ENCODE results near the gene ECHDC1. TPM values are rescaled to one million over a fixed set of nuclear protein-coding genes. Genes with fewer than 3 reads are reported as not detected.

ECHDC1 gene
- total and polyA plus RNA-seq, 3 donors from 2014 or later, result 30.9 to 37.6 (median 34.9) TPM

GRCh38 chr6:127266892-127267645, 76.3 kb downstream of the ECHDC1 start:
- Histone ChIP-seq H3K27ac (peak overlapping the region; percentile 100), H3K9me3 (no peaks in the 10 kb centered on the region), H3K27me3 (no peaks in the 10 kb centered on the region), H3K4me3 (peak overlapping the region; percentile 92 to 99), H3K4me1 (peaks cover 4% of the 10 kb centered on the region), H3K36me3 (ENCODE audit: low read depth, missing control alignments) (no peaks in the 10 kb centered on the region)
- peak; percentile 63 for DNase-seq
- intact Hi-C loops (cut with DNase I; ENCODE audit: low total_unique reads), result loop anchor here (10.0 kb wide), 1 partner anchor 142 kb away; no protein-coding TSS in a partner anchor
- WGBS, 2 donors, result 1% methylated on average over 15 to 59 of the region's 64 CpGs
- TF ChIP-seq CTCF (IDR thresholded peaks at IDR 0.05), result no peak
- no peak for TF ChIP-seq POLR2A (IDR thresholded peaks at IDR 0.05)

GRCh38 chr6:127266178-127266891, 77.1 kb downstream of the ECHDC1 start, which contains the start of gene RNF146:
RNF146 (plus strand) TSS chr6:127266864; CDS start chr6:127280339, 13,475 bp downstream.
- Histone ChIP-seq H3K4me1 (peaks cover 4% of the 10 kb centered on the region), H3K9me3 (no peaks in the 10 kb centered on the region), H3K27me3 (no peaks in the 10 kb centered on the region), H3K27ac (peak within 1 kb of the TSS; percentile 100), H3K4me3 (peak within 1 kb of the TSS; percentile 92 to 99), H3K36me3 (ENCODE audit: low read depth, missing control alignments) (no peaks in the 10 kb centered on the region)
- intact Hi-C loops (cut with DNase I; ENCODE audit: low total_unique reads), result loop anchor here (10.0 kb wide), 1 partner anchor 142 kb away; no protein-coding TSS in a partner anchor
- peak; percentile 91 for DNase-seq
- 1% methylated on average over 14 to 40 of the region's 40 CpGs for WGBS, 2 donors
- TF ChIP-seq POLR2A (IDR thresholded peaks at IDR 0.05), result peak; percentile 76
- TF ChIP-seq CTCF (IDR thresholded peaks at IDR 0.05), result peak; percentile 68 to 86 (median 73)

GRCh38 chr6:127263481-127263880, 79.9 kb downstream of the ECHDC1 start:
- intact Hi-C loops (cut with DNase I; ENCODE audit: low total_unique reads), result loop anchor here (10.0 kb wide), 1 partner anchor 139 kb away; no protein-coding TSS in a partner anchor
- Histone ChIP-seq H3K27ac (no peak overlapping the region), H3K4me1 (no peaks in the 10 kb centered on the region), H3K36me3 (ENCODE audit: low read depth, missing control alignments) (no peaks in the 10 kb centered on the region), H3K4me3 (no peak overlapping the region), H3K9me3 (no peaks in the 10 kb centered on the region), H3K27me3 (no peaks in the 10 kb centered on the region)
- no peak for TF ChIP-seq POLR2A (IDR thresholded peaks at IDR 0.05)
- no peak for TF ChIP-seq CTCF (IDR thresholded peaks at IDR 0.05)
- no peak for DNase-seq
- WGBS, 2 donors, result 67 to 69% methylated on average over 4 of the region's 4 CpGs

GRCh38 chr6:127262896-127263295, 80.5 kb downstream of the ECHDC1 start:
- no peaks in the 10 kb centered on the region for H3K4me1 ChIP-seq
- TF ChIP-seq POLR2A (IDR thresholded peaks at IDR 0.05) (no peak), CTCF (IDR thresholded peaks at IDR 0.05) (no peak)
- no peaks in the 10 kb centered on the region for H3K36me3 ChIP-seq (ENCODE audit: low read depth, missing control alignments)
- H3K27ac ChIP-seq, result no peak overlapping the region
- DNase-seq, result no peak
- WGBS, 2 donors, result 89 to 94% methylated on average over 1 of the region's 1 CpG
- intact Hi-C loops (cut with DNase I; ENCODE audit: low total_unique reads), result loop anchor here (10.0 kb wide), 1 partner anchor 138 kb away; no protein-coding TSS in a partner anchor
- no peaks in the 10 kb centered on the region for H3K9me3 ChIP-seq
- H3K4me3 ChIP-seq, result no peak overlapping the region
- H3K27me3 ChIP-seq, result no peaks in the 10 kb centered on the region
